GM12872 (cell line): Measurements from ENCODE around the gene PEAK1.

Source experiments
- TF ChIP-seq, protein P1 (sequence below): IDR thresholded peaks from 3 replicates; pipeline ENCODE4 v1.5.1; 2011; ENCODE audit warnings: low read depth, mild to moderate bottlenecking, low read length, moderate library complexity; ENCODE audit not compliant: insufficient read depth

Gene PEAK1

DNA sequence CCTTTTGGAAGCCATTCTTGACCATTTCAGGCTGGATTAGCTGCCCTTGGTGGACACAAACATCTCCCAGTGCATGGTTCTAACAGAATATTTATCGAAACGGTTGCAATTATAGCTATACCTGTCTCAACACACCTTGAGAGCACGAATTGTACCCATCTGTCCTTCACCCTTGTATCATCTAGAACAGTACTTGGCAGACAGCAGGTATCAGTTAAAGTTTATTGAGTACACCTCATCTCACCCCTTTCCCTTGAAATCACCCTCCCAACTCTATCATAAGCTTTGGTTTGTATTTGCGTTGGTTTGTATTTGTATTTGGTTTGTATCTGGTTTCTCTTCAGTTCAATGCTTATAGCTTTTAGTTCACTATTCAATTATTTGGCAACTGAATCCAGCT is 361.4 kb downstream of the PEAK1 start:
- TF ChIP-seq, protein P1, sequence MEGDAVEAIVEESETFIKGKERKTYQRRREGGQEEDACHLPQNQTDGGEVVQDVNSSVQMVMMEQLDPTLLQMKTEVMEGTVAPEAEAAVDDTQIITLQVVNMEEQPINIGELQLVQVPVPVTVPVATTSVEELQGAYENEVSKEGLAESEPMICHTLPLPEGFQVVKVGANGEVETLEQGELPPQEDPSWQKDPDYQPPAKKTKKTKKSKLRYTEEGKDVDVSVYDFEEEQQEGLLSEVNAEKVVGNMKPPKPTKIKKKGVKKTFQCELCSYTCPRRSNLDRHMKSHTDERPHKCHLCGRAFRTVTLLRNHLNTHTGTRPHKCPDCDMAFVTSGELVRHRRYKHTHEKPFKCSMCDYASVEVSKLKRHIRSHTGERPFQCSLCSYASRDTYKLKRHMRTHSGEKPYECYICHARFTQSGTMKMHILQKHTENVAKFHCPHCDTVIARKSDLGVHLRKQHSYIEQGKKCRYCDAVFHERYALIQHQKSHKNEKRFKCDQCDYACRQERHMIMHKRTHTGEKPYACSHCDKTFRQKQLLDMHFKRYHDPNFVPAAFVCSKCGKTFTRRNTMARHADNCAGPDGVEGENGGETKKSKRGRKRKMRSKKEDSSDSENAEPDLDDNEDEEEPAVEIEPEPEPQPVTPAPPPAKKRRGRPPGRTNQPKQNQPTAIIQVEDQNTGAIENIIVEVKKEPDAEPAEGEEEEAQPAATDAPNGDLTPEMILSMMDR: no peak

DNA sequence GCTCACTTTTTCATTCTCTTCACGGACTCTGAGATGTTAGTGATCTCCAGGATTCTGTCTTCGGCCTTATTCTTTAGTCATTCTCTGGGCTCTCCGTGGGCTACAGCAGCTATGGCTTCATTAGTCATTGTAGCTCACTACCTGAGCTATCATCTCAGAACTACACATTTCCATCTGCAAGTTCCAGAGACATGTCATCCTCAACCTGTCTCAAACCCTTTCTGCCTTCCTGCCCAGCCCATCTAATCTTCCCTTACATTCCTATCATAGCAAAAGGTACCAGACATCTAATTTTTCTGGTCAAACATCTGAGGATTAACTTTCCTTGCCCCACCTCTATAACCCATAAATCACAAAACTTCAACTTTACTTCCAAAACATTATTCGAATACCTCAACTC is 362.2 kb downstream of the PEAK1 start:
- TF ChIP-seq, protein P1: no peak

DNA sequence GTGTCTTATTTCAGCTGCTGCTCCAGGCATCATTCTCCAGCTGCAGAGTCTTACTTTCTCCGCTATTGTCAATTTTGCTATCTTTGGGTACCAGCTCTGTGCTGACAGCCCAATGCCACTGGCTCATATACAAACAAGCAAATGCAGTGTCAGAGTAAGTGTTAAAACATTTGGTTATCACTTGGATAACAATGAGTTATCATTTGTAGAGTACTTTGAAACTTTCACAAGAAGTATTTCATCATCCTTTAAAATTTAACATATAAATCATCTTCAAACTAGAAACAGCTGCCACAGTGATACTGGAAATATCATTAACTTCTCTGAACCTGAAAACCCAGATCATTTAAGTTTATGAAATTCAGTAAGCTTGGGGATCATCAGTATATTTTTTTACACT is 362.8 kb downstream of the PEAK1 start:
- TF ChIP-seq, protein P1: no peak

DNA sequence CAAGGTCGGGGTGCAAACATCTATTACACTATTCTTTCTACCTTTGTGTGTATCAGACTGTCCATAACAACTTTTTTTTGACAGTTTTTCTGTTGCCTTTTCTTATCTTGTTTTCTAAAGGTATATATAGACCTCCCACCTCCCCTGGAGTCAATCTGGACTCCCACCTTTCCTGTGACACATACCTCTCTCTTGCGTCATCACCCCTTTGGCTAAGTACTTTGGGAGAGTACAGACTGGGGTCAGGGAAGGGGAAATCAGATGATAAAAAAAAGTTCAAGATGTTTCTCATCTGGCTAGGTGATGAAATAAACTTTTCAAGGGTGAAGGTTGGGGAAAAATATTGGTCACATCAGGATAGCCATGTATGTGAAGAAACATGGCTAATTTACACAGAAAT is 366.2 kb downstream of the PEAK1 start:
- TF ChIP-seq, protein P1: no peak

DNA sequence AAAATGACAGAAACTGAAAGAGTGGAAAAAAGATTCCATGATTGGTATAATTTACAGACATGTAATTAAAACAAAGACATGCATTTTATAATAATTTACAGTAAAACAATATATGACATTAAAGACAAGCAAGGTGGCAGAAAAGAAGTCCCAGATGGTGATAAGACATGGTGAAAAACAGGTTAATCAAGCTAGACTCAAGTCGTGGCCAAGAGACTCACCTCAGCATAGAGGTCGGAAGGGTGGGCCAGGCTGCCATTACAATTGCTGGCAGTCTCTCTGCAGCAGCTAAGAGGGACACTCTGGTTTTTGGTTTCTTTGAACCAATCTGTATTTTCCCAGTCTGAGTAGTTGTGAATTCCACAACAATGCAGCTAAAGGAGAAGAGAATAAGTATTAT is 367.3 kb downstream of the PEAK1 start:
- TF ChIP-seq, protein P1: no peak
